ENCODE results near the gene KIF3A.
"Not testable (repeated sequence)": the region's sequence is repeated elsewhere in the genome, so short reads cannot be mapped to it uniquely, and the experiment has no call there.

KIF3A gene

GRCh38 chr5:132718544-132719312 lies 18.6 kb downstream of the KIF3A start:
- DNase-seq (ENCODE audit: low spot score): no peak

DNA sequence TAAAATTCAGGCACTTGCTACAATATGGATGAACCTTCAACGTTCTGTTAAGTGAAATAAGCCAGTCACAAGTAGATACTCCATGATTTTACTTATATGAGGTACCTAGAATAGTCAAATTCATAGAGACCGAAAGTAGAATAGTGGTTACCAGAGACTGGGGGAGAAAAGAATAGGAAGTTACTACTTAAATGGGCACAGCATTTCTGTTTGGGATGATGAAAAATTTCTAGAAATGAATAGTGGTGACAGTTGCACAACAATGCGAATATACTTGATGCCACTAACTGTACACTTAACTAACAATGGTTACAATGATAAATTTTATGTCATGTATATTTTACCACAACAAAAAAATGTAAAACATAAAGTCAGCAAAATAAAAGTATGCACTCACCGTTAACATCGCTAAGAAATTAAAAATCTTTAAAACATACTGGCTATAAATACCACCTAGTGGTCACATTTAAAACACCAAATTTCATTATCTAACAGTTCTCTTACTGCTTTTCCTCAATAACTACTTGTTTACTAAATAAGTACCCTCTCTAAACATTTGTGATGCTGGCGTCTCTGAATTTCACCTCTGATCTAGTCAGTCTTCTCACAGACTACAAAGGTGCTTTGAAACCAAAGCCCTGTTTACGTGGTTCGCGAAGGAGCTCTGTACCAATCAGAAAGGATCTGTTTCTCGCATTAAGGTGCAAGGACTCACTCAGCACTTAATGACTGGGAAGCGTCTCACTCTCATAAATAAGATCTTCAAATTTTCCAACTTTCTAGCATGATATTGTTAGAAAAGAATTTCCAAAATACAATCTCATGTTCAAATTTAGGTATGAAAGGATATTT lies 22.7 kb downstream of the KIF3A start:
- peak; percentile 28 for DNase-seq (ENCODE audit: low spot score)

DNA sequence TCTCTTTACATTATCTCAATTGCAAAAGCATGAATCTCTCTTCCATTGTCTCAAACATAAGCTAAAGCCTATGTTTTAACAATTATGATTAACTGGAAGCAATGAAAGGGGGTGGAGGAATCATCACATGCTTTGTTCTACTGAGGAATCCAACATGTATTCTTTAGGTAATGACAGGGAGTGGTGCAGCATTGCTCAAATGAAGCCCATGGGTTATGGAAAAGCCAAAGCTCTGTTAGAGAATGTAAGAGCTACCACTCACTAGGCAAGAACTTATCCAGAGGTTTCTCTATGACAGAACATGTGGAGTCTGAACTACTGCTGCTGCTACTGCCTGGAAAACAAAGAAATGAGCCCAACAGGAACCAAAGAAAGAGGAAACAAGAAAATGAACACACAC lies 28.7 kb downstream of the KIF3A start:
- no peak for DNase-seq (ENCODE audit: low spot score)

DNA sequence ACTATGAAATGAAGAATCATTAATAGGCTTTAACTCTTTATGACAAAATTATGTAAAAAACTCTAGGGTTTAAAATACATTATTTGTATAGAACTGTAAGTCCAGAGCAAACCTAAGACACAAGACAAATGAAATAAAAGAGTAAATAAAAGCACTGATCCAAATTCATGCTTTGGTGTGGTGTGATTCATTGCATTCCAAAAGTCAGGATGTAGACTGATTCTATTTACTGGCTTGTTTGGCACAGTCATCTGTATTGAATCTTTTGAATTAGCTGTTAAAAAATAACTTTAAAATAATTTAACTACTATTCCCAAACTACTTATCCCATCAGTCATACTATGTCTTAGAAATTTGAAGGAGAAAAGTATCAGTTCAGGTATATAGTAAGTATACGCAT lies 32.5 kb downstream of the KIF3A start:
- DNase-seq (ENCODE audit: low spot score): peak; percentile 46

DNA sequence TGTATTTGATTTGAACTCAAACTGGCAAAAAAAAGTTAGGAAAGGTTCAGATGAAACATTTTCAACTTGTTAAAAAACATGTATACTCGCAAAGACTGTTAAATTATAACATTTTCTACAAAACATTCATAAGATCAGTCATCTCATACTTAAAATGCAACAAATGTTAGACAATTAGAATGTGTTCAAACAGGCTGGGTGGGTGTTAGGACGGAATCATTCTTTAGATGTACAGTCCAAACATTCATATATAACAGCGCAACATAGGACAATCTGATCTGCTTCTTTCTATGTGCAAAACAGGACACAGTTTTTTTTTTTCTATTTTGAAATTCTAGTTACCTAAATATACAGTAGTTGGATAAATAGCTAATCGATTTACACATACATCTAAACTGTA lies 41.4 kb downstream of the KIF3A start:
- no peak for DNase-seq (ENCODE audit: low spot score)

DNA sequence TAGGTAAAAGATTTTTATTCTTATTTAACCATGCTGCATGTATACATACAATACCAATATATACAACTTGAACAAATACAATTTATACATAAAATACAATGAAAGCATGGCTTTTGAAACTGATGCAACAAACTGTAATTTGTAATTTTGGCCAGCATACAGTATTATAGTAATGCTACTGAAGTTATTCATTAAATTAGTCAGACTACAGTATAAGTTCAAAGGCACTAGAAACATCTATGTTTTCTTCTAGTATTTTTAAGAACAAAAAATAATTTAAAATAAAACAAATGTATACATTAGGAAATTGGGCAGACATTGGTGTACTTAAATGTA lies 44.7 kb downstream of the KIF3A start:
- no peak for DNase-seq (ENCODE audit: low spot score)

DNA sequence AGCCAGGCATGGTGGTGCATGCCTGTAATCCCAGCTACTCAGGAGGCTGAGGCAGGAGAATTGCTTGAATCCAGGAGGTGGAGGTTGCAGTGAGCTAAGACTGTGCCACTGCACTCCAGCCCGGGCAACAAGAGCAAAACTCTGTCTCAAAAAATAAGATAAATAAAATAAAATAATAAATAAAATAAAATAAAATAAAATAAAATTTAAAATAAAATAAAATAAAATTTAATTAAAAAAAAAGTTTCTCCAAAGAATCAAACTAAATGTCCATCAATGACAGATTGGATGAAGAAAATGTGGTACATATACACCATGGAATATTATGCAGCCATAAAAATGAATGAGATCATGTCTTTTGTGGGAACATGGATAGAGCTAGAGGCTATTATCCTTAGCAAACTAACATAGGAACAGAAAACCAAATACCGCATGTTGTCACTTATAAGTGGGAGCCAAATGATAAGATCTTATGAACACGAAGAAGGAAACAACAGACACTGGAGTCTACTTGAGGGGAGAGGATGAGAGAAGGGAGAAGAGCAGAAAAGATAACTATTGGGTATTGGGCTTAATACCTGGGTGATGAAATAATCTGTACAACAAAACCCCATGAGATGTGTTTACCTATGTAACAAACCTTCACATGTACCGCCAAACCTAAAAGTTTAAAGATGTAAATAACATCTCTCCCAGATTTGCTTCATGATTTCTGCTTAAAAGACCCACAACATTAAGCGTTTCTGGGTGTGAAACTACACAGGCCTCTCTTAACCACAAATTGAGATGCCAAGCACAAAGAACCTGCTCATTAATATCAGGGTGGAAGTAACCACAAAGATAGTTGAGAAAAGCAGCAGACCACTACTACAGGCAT lies 45.4 kb downstream of the KIF3A start:
- not testable (repeated sequence) for DNase-seq (ENCODE audit: low spot score)

- no peak for DNase-seq (ENCODE audit: low spot score)
Observed at GRCh38 chr5:132690156-132690555, 47.2 kb downstream of the KIF3A start.

- DNase-seq (ENCODE audit: low spot score): no peak
Observed at GRCh38 chr5:132689513-132689912, 47.8 kb downstream of the KIF3A start.

GRCh38 chr5:132688536-132689339 lies 48.6 kb downstream of the KIF3A start:
- DNase-seq (ENCODE audit: low spot score): no peak

- DNase-seq (ENCODE audit: low spot score): no peak
Observed at GRCh38 chr5:132687995-132688394, 49.4 kb downstream of the KIF3A start.

DNA sequence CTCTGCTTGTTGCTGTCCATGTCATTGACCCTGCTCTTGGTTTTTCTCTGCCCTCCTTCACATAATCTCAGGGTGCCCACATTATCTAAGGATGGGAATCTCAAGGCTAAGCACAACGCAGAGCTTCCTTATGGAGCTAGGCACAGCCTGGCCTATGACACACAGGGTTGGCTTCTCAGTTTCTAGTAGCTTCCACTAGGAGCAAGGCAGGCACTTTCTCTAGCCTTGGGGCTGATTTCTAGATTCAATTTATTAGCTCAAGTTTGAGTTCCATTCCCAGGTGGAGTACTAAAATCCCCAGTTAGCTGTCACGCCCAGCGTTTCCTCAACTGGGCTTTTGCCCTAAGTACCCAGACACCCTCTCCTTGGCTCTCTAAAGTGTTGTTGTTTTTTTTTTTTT lies 51.2 kb downstream of the KIF3A start:
- no peak for DNase-seq (ENCODE audit: low spot score)

- no peak for DNase-seq (ENCODE audit: low spot score)
Observed at GRCh38 chr5:132684922-132685720, 52.2 kb downstream of the KIF3A start.

- DNase-seq (ENCODE audit: low spot score): no peak
Observed at GRCh38 chr5:132684491-132684890, 52.9 kb downstream of the KIF3A start.

DNA sequence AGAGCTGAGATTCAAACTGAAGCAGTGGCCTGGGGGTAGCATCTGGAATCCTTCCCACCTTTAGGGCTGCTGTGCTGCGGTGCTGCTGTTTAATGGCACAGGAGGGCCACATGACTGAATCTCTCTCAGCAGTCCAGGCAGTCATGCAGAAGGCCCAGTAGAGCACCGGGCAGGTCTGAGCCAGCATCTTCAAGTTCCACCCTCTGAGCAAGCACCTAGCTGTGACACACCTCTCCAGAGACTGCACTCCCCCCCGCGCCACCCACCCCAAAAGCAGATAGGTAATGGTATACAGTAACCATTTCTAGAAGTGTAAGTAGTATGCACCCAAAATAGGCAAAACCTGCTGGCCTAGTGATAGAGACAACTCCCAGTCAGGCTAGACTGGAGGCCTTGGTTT lies 55.4 kb downstream of the KIF3A start:
- DNase-seq (ENCODE audit: low spot score): no peak

- DNase-seq (ENCODE audit: low spot score): no peak
Observed at GRCh38 chr5:132681476-132681831, 55.9 kb downstream of the KIF3A start.

DNA sequence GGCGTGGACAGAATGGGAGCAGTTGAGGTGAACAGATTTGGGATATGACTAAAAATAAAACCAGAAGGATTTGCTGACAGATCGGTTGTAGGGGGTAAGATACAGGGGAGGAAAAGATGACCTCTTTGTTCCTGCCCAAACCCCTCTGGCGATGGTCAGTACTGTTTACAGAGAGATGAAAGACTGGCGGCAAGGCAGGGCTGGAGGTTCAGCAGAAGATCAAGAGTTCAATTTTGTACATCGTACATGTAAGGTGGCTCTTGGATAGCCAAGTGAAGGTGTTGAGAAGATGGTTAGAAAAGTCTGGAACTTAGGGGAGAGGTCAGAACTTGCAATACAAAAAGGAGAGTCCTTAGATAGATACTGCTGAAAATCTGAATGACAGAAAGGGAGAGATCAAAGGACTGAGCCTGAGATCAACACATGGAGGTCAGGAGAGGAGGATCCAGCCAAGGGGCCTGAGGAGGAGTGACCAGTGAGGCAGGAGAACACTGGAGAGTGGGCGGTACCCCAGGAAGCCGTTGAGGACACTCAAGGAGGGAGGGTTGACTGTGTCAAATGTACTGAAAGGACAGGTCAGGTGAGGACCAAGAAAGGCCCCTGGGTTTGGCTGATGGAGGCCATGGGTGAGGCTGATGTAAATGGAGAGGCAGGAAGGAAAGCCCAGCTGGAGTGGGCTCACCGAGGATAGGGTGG lies 56.4 kb downstream of the KIF3A start:
- DNase-seq (ENCODE audit: low spot score): no peak

- DNase-seq (ENCODE audit: low spot score): no peak
Observed at GRCh38 chr5:132679717-132680380, 57.5 kb downstream of the KIF3A start.

DNA sequence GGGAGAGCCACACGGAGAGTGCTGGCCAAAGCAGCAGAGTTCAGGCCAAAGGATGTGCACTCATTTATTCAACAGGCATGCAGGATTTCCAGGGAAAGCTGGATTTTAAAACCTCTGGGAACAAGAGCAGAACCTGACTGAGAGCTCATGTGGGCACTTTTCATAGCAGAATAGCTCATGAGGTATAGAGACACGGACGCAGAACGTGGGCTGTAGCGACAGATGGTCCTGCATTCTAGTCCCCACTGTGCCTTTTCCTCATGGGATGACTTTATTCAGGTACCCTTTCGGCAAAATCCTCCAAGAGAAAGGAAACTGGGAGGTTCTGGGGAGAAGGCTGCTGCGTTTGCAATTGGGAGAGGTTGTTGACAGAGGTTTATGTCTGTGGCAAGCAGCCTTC lies 58.2 kb downstream of the KIF3A start:
- DNase-seq (ENCODE audit: low spot score): no peak

DNA sequence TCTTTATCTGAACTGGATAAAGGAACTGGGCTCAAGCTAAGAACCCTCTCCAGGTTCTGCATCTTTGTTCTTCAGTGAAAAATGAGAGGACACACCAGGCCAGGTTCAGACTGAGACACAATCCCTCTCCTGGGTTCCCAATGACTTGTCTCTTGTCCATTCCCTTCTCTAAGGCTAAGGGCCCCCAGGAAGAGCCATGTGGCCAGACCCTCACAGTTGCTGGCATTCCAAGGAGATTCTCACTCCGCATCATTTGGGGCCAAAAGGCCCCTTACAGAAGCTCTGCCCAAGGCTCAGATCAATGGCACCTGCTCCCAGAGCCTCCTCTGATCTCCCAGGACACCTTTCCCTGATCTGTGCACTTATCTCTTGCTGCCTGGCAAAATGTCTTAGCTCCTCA lies 58.6 kb downstream of the KIF3A start:
- no peak for DNase-seq (ENCODE audit: low spot score)
